Measurements from ENCODE around the gene AMH.

AMH gene

DNA sequence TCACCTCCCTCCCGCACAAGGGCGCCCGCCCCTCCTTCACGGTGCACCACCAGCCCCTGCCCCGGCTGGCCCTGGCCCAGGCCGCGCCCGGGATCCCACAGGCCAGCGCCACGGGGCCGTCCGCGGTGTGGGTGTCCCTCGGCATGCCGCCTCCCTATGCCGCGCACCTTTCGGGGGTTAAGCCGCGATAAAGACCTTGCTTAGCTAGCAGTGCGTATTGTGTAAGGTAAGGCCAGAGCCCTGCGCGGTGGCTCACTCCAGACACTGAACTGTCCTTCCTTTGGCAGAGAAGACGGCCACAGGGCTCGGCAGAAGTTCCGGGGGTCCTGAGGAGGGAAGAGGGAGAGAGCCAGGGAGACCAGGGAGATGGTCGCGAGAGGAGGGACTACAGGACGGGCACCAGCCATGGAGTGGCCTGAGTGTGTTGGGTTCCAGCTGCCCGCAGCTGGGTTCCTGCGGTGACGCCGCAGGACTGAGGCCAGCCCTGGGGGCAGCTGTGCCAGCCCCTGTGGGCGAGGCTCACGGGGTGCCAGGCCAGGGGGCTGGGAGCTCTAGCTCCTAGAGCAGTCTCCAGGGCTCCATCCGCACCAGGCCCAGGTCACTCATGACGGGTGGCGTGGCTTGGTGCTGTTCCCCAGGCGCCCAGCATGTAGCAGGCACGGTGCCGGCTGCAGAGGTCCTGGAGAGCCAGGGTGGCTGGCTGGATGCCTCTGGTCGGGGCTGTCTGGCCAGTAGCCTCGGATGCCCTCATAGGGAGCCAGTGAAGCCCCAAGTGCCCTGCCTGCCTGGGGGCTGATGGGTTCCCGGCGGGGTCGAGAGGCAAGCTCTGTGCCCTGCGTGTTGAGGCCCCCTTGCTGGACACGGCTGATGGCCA lies 20.7 kb upstream of the AMH start:
- no peaks in the 10 kb centered on the region for H3K4me1 ChIP-seq (ENCODE audit: insufficient read depth, low read length, poor library complexity, severe bottlenecking)

GRCh38 chr19:2229103-2230032 lies 19.8 kb upstream of the AMH start:
- Histone ChIP-seq H3K9me3 (ENCODE audit: insufficient read depth, low read depth, low read length) (no peaks in the 10 kb centered on the region), H3K4me1 (ENCODE audit: insufficient read depth, low read length, poor library complexity, severe bottlenecking) (peaks cover 10% of the 10 kb centered on the region), H3K9ac (ENCODE audit: low read depth, low read length, poor library complexity, severe bottlenecking) (no peak overlapping the region), H3K4me3 (ENCODE audit: low read length, poor library complexity, severe bottlenecking) (no peak overlapping the region), H3K27me3 (ENCODE audit: insufficient read depth, low read length, poor library complexity, severe bottlenecking) (no peaks in the 10 kb centered on the region), H4K20me1 (ENCODE audit: insufficient read depth, low read length, poor library complexity, severe bottlenecking) (peaks cover 10% of the 10 kb centered on the region), H3K79me2 (ENCODE audit: insufficient read depth, low read length) (peaks cover 16% of the 10 kb centered on the region), H2AFZ (ENCODE audit: low read length) (no peak overlapping the region), H3K36me3 (ENCODE audit: insufficient read depth, low read length) (peaks cover 57% of the 10 kb centered on the region; the same call in 1 of the 2 replicates), H3K4me2 (ENCODE audit: low read depth, low read length, poor library complexity, severe bottlenecking) (no peak overlapping the region), H3F3A (ENCODE audit: low read depth) (no peaks in the 10 kb centered on the region), H3K9me2 (replicated peaks; ENCODE audit: low read depth, low read length) (no peaks in the 10 kb centered on the region)
- TF ChIP-seq EZH2phosphoT487 (IDR thresholded peaks at IDR 0.05; ENCODE audit: borderline replicate concordance), result no peak
- TF ChIP-seq, protein P1, sequence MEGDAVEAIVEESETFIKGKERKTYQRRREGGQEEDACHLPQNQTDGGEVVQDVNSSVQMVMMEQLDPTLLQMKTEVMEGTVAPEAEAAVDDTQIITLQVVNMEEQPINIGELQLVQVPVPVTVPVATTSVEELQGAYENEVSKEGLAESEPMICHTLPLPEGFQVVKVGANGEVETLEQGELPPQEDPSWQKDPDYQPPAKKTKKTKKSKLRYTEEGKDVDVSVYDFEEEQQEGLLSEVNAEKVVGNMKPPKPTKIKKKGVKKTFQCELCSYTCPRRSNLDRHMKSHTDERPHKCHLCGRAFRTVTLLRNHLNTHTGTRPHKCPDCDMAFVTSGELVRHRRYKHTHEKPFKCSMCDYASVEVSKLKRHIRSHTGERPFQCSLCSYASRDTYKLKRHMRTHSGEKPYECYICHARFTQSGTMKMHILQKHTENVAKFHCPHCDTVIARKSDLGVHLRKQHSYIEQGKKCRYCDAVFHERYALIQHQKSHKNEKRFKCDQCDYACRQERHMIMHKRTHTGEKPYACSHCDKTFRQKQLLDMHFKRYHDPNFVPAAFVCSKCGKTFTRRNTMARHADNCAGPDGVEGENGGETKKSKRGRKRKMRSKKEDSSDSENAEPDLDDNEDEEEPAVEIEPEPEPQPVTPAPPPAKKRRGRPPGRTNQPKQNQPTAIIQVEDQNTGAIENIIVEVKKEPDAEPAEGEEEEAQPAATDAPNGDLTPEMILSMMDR (conservative IDR thresholded peaks at IDR 0.05; ENCODE audit: low read length), result no peak

More for the DNA sequence above, 20.7 kb upstream of the AMH start:
- no peak overlapping the region for H3K4me2 ChIP-seq (ENCODE audit: low read depth, low read length, poor library complexity, severe bottlenecking)
- no peak overlapping the region for H3K4me3 ChIP-seq (ENCODE audit: low read length, poor library complexity, severe bottlenecking)
- H3K27me3 ChIP-seq (ENCODE audit: insufficient read depth, low read length, poor library complexity, severe bottlenecking), result no peaks in the 10 kb centered on the region
- H3K36me3 ChIP-seq (ENCODE audit: insufficient read depth, low read length), result peaks cover 65% of the 10 kb centered on the region; the same call in 1 of the 2 replicates
- no peaks in the 10 kb centered on the region for H3F3A ChIP-seq (ENCODE audit: low read depth)
- H3K79me2 ChIP-seq (ENCODE audit: insufficient read depth, low read length), result peaks cover 6% of the 10 kb centered on the region; the same call in 1 of the 2 replicates
- no peak overlapping the region for H3K9ac ChIP-seq (ENCODE audit: low read depth, low read length, poor library complexity, severe bottlenecking)
- no peak overlapping the region for H2AFZ ChIP-seq (ENCODE audit: low read length)
- peaks cover 3% of the 10 kb centered on the region for H4K20me1 ChIP-seq (ENCODE audit: insufficient read depth, low read length, poor library complexity, severe bottlenecking)
- no peak for TF ChIP-seq EZH2phosphoT487 (IDR thresholded peaks at IDR 0.05; ENCODE audit: borderline replicate concordance)
- H3K9me2 ChIP-seq (replicated peaks; ENCODE audit: low read depth, low read length), result no peaks in the 10 kb centered on the region
- no peaks in the 10 kb centered on the region for H3K9me3 ChIP-seq (ENCODE audit: insufficient read depth, low read depth, low read length)

- Histone ChIP-seq H3K4me1 (ENCODE audit: insufficient read depth, low read length, poor library complexity, severe bottlenecking) (peaks cover 15% of the 10 kb centered on the region), H3K9me3 (ENCODE audit: insufficient read depth, low read depth, low read length) (no peaks in the 10 kb centered on the region), H3F3A (ENCODE audit: low read depth) (no peaks in the 10 kb centered on the region), H3K79me2 (ENCODE audit: insufficient read depth, low read length) (peaks cover 23% of the 10 kb centered on the region), H3K4me3 (ENCODE audit: low read length, poor library complexity, severe bottlenecking) (no peak overlapping the region), H3K4me2 (ENCODE audit: low read depth, low read length, poor library complexity, severe bottlenecking) (no peak overlapping the region), H3K9me2 (replicated peaks; ENCODE audit: low read depth, low read length) (no peaks in the 10 kb centered on the region), H3K36me3 (ENCODE audit: insufficient read depth, low read length) (peaks cover 49% of the 10 kb centered on the region; the same call in 1 of the 2 replicates), H3K9ac (ENCODE audit: low read depth, low read length, poor library complexity, severe bottlenecking) (no peak overlapping the region), H4K20me1 (ENCODE audit: insufficient read depth, low read length, poor library complexity, severe bottlenecking) (peaks cover 17% of the 10 kb centered on the region), H2AFZ (ENCODE audit: low read length) (no peak overlapping the region), H3K27me3 (ENCODE audit: insufficient read depth, low read length, poor library complexity, severe bottlenecking) (no peaks in the 10 kb centered on the region)
- no peak for TF ChIP-seq EZH2phosphoT487 (IDR thresholded peaks at IDR 0.05; ENCODE audit: borderline replicate concordance)
- TF ChIP-seq, protein P1 (conservative IDR thresholded peaks at IDR 0.05; ENCODE audit: low read length), result no peak
Measured at GRCh38 chr19:2230033-2230531, 19.0 kb upstream of the AMH start.

All from Loucy (cell line).